ENCODE results near the gene SS18L1.
"Not testable (repeated sequence)": the region's sequence is repeated elsewhere in the genome, so short reads cannot be mapped to it uniquely, and the experiment has no call there.

Gene SS18L1

DNA sequence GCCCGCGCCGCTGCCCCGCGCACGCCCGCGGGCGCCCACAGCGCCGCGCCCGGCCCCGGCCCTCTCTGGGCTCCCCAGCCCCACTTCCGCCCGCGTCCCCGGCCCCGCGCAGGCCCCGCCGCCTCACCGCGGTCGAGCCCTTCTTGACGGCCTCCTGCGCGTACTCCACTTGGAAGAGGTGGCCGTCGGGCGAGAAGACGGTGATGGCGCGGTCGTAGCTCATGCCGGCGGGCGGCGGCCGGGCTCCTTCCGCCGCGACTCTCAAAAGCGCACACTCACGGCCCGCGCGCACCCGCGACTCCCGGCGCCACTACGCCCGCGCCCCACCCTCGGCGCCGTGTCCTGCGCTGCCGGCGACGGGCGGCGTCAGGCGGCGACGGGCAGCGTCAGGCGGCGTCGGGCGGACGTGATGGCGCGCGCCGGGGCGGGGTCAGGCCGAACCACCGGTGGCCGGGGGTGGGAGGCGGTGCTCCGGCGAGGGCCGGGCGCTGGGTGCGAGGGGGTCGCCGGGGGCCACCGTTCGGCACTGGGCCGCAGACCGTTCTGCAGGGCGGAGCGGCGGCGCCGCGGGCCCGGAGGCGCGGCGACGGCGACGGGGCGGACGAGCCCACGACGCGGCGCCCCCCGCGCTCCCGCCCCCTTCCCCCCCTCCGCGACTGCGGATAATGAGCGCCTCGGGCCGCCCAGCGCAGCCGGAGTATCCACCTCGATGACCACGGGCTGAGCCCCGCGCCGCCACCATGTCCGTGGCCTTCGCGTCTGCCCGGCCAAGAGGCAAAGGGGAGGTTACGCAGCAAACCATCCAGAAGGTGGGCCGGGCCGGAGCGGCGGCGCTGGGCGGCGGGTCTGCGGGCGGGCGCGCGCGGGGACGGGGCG is at the start of gene SS18L1, which contains the start of gene PSMA7:
TSS of gene SS18L1 (plus strand) at position 689 of the 876 bp plus-strand sequence. CDS start at position 741, 52 bp downstream.
TSS of gene PSMA7 (minus strand) at position 314 of the 876 bp plus-strand sequence. CDS start at position 223, 91 bp downstream.
- peak; percentile 84 to 89 for DNase-seq

GRCh38 chr20:62096421-62097380 is 46.9 kb upstream of the SS18L1 start:
- no peak for DNase-seq

GRCh38 chr20:62097881-62098407 is 45.6 kb upstream of the SS18L1 start:
- DNase-seq = no peak

- no peak for DNase-seq
Measured at GRCh38 chr20:62101078-62101477, 42.5 kb upstream of the SS18L1 start.

DNA sequence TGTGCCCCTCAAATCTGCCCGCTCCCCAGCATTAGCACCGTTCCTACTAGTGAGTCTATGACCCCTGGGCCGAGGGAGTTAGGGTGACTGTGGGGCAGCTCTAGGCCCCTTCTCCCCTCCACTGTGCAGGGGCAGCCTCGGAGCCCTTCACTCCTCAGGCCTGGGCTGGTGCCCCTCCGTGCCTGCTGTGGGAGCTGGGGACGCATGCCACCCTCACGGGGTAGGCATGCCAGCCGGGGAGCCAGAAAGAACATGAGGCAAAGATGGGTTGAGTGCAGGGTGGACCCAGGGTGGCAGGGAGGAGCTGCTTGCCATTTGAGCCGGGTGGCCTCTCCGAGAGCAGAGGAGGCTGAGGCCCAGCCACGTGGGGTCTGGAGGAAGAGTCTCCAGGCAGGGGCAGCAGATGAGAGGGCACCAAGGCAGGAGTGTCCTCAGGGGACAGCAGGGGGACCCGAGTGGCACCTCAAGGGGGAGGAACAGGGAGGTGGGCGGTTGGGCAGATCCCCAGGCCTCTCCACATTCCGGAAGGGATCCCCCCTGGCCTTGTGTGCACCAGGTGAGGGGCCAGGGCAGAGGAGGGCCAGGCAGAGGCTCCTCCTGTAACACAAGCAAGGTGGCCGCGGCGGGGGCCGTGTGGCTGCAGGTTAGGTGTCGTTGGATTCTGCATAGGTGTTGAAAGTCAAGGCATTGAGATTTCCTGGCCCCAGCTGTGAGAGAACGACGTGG is 39.9 kb upstream of the SS18L1 start:
- DNase-seq = no peak

GRCh38 chr20:62104234-62104789 is 39.3 kb upstream of the SS18L1 start:
- no peak for DNase-seq

DNA sequence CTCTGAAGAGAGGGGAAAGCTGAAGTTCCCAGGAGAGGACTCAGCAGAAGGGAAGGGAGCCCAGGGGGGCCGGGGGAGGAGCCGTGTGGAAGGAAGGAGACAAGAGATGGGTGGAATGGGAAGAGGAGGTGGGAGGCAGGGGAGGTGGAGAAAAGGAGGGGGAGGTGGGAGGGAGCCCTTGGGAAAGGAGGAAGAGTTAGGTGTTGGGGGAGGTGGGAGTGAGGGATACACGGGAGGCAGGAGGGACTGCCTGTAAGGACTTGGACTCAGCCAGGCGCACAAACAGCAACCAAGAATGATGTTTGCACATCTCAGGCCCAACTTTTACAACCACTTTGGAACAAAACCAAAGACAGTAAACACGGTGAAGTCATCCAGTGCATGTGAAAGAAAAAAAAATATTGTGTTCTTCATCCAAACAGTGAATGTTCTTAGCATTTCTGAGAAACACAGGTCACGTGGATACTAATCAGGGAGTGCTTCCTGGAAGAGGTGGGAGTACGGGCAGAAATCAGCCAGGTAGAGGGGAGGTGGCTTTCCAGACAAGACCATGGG is 38.7 kb upstream of the SS18L1 start:
- DNase-seq = no peak

- no peak for DNase-seq
Measured at GRCh38 chr20:62105592-62105991, 38.0 kb upstream of the SS18L1 start.

DNA sequence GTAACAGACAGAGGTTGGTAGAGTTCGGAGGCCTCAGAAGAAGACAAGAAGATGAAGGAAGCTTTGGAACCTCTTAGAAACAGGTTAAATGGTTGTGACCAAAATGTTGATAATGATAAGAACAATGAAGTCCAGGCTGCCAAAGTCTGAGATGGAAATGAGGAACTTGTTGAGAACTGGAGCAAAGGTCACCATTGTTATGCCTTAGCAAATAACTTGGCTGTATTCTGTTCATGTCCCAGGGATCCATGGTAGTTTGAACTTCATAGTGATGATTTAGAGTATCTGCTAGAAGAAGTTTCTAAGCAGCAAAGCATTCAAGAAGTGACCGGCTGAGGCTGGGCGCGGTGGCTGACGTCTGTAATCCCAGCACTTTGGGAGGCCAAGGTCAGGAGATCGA is 32.4 kb upstream of the SS18L1 start:
- no peak for DNase-seq

GRCh38 chr20:62112368-62112767 is 31.2 kb upstream of the SS18L1 start:
- no peak for DNase-seq

GRCh38 chr20:62114894-62115293 is 28.7 kb upstream of the SS18L1 start:
- no peak for DNase-seq

- DNase-seq = not testable (repeated sequence)
Measured at GRCh38 chr20:62115800-62116407, 27.7 kb upstream of the SS18L1 start.

DNA sequence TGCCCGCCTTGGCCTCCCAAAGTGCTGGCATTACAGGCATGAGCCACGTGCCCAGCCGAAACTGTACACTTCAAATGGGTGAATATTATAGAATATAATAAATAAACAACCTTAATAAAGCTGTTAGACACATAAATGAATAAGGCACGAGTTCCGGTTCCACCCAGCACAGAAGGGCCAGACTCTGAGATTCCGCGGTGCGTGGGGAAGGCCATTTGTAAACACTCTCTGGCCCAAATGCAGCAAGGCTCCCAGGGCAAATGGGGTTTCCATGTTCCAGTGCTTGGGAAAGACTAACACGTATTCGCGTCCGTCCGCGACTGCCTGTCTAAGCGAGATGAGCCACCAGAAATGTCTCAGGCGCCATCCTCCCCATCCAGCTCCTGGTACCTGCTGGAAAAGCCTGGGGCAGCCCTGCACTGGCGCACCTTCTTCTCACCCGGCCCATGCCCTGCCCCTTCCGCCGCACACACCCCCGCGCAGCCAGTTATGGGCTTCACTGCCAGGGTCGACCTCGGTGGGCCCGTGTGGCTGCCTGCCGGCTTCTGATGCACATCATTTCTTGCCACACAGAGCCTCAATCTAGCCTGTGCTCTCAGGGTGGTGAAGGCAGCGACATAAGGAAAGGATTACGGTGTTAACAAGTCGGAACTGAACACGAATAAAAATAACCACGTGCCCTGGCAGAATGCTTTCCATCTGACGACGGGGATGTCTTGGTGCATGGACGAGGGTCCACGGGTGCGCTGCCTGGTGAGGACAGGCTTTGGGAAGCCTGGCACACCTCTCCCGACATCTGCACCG is 26.8 kb upstream of the SS18L1 start:
- no peak for DNase-seq

DNA sequence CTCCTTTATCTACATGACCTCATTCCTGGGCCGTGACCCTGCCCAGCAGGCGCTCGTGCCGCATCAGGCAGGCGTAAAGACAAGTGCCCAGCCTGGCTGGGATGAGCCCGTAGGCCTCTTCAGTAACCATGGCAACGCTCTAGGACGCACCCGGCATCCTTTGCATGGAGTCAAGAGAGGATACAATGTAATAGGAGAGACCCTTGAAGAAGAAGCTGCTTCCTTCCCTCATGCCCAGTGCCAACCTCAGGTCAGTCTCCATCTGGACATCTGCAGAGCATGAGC is 26.3 kb upstream of the SS18L1 start:
- DNase-seq = no peak

DNA sequence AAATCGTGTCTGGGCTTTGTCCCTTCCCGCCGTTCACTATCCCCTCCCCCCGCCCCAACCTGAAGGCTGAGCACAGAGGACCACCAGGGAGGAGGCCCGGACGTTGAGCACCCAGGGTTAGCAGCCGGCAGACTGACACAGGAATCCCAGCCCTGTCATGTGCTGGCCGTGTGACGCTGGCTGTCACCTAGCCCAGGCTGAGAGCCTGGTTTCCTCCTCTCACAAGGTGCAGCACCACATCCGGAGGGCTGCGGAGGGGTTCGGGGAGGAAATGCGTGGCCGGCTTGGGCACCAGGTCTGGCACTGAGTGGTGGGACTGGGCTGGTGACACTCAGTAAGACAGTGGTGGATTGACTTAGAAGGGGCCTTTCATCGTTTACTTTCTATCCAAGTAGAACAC is 25.9 kb upstream of the SS18L1 start:
- DNase-seq = peak; percentile 66 to 68

GRCh38 chr20:62118113-62119043 is 25.2 kb upstream of the SS18L1 start:
- no peak for DNase-seq

DNA sequence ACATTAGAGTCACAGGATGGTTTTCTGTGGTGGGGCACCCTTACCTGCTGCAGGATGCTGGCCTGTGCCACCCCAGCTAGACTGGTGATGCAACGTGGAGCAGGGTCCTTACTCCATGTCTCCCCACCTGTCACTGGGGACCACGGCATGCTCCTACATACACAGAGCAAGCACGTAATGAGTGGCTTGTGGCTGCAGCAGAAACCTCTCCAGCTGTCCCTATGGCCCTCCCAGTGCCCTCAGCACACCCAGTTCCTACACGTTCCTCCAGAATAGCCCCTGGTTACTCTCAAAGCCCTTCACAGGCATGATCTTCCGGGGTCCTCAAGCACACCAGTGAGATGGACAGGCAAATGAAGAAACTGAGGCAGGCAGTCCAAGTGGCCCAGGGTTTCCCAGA is 24.5 kb upstream of the SS18L1 start:
- no peak for DNase-seq

DNA sequence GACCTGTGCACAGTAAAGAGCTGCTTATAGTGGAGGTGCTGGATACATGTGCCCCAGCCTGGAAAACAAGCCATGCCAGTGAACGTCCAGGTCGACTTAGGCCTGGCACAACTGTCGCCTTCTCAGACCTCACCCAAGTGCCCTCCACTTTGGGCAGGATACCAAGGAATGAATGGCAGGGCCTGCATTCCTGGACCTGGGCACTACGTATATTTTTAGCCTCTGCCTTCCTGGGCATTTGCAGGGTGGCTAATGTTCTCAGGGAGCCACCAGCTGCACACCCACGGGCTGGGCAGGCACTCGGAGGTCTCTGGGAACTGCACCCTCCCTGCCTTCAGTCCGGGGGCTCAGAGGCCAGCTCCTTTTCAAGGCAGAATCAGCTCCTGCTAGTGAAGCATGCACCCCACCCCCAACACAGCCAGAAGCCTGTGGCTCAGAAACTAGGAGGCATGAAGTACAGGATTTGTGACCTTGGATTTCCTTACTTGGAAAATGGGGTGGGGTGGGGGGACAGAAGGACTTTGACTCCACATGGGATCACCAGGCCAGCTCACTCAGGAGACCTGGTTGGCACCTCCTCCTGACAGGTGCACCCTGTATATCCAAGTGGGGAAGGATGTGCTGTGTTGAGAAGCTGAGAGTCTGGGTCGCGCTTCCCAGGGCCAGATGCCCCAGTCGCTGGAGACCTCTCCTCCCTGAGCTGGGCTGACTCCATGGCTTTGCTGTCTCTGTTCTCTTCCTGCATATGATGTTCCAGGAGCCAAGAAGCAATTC is 23.8 kb upstream of the SS18L1 start:
- no peak for DNase-seq

DNA sequence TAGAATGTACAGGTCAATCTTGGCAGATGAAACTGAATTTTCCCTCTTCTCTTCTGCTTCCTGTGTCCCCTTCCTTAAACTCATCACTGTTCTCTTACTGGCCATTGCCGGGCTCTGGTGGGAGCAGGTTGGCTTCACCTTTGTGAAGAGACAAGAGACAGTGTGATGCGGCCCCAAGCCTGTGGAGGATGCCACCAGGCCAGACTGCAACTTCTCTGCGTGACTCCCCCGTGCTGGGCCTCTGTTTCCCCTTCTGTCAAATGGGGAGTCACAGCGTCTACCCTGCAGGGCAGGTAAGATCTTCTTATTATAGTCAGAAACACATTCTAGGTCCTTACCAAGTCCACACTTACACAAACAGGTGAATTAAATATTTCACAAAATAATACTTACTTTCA is 23.2 kb upstream of the SS18L1 start:
- DNase-seq = no peak

Measured in activated T-cell treated with anti-CD3 and anti-CD28 coated beads, Interleukin-2, amount 50 U/mL, for 48 hours (primary cell).